ENCODE data around the gene CTNNBIP1. TPM values are rescaled to one million over a fixed set of nuclear protein-coding genes. Genes with fewer than 3 reads are reported as not detected.

CTNNBIP1 gene
- total and polyA plus RNA-seq, 12 donors: 26.5 to 69.4 (median 37.3) TPM

DNA sequence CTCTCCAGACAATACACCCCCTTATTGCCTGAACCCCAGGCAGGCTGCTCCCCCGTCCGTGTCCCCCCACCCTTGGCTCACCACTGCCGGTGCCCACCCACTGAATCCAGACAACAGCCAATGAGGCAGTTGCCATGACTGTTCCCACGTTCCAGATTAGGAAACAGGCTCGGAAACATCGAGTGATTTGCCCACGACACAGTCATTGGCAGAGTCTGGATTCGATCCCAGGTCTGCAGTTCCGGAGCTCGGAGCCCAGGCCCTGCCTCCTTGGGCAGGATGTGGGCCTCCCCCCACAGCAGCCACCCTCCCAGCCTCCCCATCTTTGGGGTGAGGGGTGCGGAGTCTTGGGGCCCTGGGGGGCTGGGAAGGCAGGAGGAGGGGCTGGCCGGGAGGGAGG, 66.0 kb downstream of the CTNNBIP1 start:
- 42 to 47% methylated on average over 12 of the region's 12 CpGs for WGBS, 2 donors
- H3K27me3 ChIP-seq: no peaks in the 10 kb centered on the region
- intact Hi-C loops (cut with DNase I): no loop called here
- TF ChIP-seq, protein P1, sequence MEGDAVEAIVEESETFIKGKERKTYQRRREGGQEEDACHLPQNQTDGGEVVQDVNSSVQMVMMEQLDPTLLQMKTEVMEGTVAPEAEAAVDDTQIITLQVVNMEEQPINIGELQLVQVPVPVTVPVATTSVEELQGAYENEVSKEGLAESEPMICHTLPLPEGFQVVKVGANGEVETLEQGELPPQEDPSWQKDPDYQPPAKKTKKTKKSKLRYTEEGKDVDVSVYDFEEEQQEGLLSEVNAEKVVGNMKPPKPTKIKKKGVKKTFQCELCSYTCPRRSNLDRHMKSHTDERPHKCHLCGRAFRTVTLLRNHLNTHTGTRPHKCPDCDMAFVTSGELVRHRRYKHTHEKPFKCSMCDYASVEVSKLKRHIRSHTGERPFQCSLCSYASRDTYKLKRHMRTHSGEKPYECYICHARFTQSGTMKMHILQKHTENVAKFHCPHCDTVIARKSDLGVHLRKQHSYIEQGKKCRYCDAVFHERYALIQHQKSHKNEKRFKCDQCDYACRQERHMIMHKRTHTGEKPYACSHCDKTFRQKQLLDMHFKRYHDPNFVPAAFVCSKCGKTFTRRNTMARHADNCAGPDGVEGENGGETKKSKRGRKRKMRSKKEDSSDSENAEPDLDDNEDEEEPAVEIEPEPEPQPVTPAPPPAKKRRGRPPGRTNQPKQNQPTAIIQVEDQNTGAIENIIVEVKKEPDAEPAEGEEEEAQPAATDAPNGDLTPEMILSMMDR (IDR thresholded peaks at IDR 0.05): no peak
- no peaks in the 10 kb centered on the region for H3K9me3 ChIP-seq
- no peak overlapping the region for H3K4me3 ChIP-seq
- peaks cover 0 to 6% (median 0%) of the 10 kb centered on the region in 9 donors for H3K36me3 ChIP-seq
- H3K4me1 ChIP-seq: peaks cover 5 to 63% (median 45%) of the 10 kb centered on the region in 9 donors
- ATAC-seq (peak in 4 of 8 donors; percentile 14 to 44 (median 28)), DNase-seq (no peak)
- H3K27ac ChIP-seq: peak overlapping the region in 7 of 10 donors; percentile 19 to 58 (median 31)

DNA sequence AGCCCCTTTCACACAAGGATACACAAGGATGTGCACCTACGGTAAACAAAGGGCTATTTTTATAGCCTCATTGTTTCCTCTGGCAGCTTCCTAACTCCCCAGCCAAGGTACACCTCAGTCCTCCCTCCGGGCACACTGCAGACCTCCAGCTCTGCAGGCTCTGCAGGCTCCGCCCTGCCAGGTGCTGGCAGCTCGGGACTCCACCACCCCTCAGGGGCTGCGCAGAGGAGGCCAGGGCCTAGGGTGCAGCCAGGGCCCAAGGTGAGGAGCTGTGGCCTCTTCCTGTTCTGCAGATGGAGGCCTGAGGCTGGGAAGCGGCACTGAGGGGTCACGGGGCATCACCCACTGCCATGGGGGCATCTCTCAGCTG, 66.5 kb downstream of the CTNNBIP1 start:
- peak in 7 of 8 donors; percentile 4 to 49 (median 28) for ATAC-seq
- WGBS, 2 donors: 64 to 69% methylated on average over 7 of the region's 7 CpGs
- no peak for DNase-seq
- H3K27ac ChIP-seq: peak overlapping the region in 7 of 10 donors; percentile 19 to 67 (median 31)
- H3K4me1 ChIP-seq: peaks cover 5 to 58% (median 45%) of the 10 kb centered on the region in 9 donors
- H3K27me3 ChIP-seq: no peaks in the 10 kb centered on the region
- intact Hi-C loops (cut with DNase I): no loop called here
- H3K9me3 ChIP-seq: no peaks in the 10 kb centered on the region
- TF ChIP-seq, protein P1 (IDR thresholded peaks at IDR 0.05): no peak
- H3K36me3 ChIP-seq: peaks cover 0 to under 1% (median 0%) of the 10 kb centered on the region in 9 donors
- H3K4me3 ChIP-seq: no peak overlapping the region

DNA sequence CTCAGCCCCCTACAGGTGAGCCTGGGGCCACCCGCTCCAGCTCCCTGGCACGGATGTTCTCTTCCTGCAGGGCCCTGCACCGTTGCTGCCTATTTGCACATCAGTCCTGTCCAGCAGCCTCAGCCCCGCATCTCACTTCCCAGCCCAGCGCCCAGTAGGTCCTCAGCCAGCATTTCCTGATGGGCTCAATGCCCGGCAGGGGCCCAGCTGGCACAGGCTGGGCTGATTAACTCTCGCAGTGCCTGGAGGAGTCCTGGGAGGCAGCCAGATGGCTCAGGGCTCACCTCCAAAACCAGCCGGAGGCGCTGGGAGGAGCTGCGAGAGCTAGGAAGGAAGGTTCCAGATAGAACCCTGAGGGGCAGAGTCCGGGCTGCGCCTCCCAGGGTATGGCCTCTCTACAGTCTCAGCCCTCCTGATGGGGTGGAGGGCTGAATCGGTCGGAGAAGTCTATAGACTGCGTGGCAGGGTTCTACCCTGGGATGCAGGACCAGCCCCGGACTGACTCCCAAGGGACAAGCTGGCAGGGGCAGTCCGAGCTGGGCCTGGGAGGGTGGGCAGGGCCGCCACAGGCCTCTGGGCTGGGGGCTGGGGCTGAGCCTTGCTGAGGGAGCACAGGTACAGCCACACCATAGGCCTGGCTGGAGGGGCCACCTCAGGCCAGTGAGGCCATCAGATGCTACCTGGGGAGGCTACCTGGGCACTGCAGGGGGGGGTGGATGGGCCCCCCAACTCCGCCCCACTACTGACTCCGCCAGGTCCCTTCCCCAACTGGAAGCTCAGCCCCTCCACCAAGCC, 67.1 kb downstream of the CTNNBIP1 start:
- ATAC-seq: peak in 7 of 8 donors; percentile 25 to 51 (median 35)
- no peak overlapping the region for H3K4me3 ChIP-seq
- no peaks in the 10 kb centered on the region for H3K9me3 ChIP-seq
- DNase-seq: peak in 1 of 2 donors; percentile 60
- no peaks in the 10 kb centered on the region for H3K27me3 ChIP-seq
- H3K4me1 ChIP-seq: peaks cover 5 to 52% (median 39%) of the 10 kb centered on the region in 9 donors
- intact Hi-C loops (cut with DNase I): no loop called here
- TF ChIP-seq, protein P1 (IDR thresholded peaks at IDR 0.05): no peak
- H3K27ac ChIP-seq: peak overlapping the region in 7 of 10 donors; percentile 19 to 67 (median 33)
- no peaks in the 10 kb centered on the region for H3K36me3 ChIP-seq
- 45% methylated on average over 20 of the region's 20 CpGs for WGBS, 2 donors

DNA sequence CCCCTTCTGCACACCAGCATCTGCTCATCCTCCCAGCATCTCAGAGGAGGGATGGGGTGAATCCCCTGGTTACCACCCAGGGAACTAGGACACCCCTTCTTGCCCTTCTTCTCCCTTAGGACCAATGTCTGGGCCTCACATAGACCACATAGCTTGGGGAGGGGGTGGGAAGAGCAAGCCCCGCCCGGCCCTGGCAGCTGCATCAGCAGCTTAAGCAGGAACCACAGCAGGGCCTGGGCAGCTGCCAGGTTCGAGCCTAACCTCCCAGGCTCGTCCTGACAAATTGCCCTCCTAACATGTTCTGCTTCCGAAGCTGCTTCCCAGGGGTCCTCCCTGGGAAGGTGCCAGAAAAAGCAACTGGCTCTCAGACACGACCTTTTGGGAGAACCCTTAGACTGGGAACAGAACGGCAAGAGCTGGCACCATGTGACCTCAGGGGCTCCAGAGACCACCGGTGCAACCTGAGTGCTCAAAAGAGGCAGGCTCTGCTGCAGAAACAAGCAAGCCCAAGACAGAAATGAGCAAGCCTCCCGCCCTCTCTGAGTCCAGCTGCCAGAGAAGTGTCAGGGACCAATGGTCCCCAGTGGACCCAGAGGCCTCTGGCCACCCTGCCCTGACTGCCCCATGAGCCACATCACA, 67.9 kb downstream of the CTNNBIP1 start:
- WGBS, 2 donors: 48 to 55% methylated on average over 9 of the region's 9 CpGs
- no peak for DNase-seq
- TF ChIP-seq, protein P1 (IDR thresholded peaks at IDR 0.05): no peak
- H3K27me3 ChIP-seq: no peaks in the 10 kb centered on the region
- H3K36me3 ChIP-seq: no peaks in the 10 kb centered on the region
- no peaks in the 10 kb centered on the region for H3K9me3 ChIP-seq
- no peak for ATAC-seq
- H3K4me3 ChIP-seq: no peak overlapping the region
- intact Hi-C loops (cut with DNase I): no loop called here
- peak overlapping the region in 2 of 10 donors; percentile 33 to 67 for H3K27ac ChIP-seq
- H3K4me1 ChIP-seq: peaks cover 5 to 44% (median 31%) of the 10 kb centered on the region in 9 donors
